PFSK-1 (cell line): ENCODE measurements around the gene STXBP5.

Experiments
- FOXP2 ChIP-seq: optimal IDR thresholded peaks from 2 replicates; pipeline ENCODE3; 2011; ENCODE audit warnings: borderline replicate concordance, control low read depth, inconsistent platforms; ENCODE audit not compliant: insufficient read depth; ENCODE audit errors: extremely low read length, extremely low read depth
- POLR2AphosphoS5 ChIP-seq: IDR thresholded peaks from 2 replicates; pipeline ENCODE4 v1.6.1; 2012; ENCODE audit warnings: low read depth, mild to moderate bottlenecking, control low read depth, low read length, moderate library complexity
- REST ChIP-seq, 2 experiments: IDR thresholded peaks; 2 replicates each; pipeline versions ENCODE4 v1.6.1 to v1.8.0; 2011 to 2012; ENCODE audit warnings: low read depth in 2 of 2, low read length in 2 of 2, control low read depth in 1 of 2, inconsistent platforms in 1 of 2, mild to moderate bottlenecking in 1 of 2, moderate library complexity in 1 of 2; ENCODE audit not compliant: insufficient read depth in 1 of 2
- SIN3A ChIP-seq: IDR thresholded peaks from 2 replicates; pipeline ENCODE4 v1.6.1; 2012; ENCODE audit warnings: mild to moderate bottlenecking, low read length, moderate library complexity, borderline replicate concordance; ENCODE audit not compliant: insufficient read depth
- TAF1 ChIP-seq: IDR thresholded peaks from 2 replicates; pipeline ENCODE4 v1.6.1; 2012; ENCODE audit warnings: low read length, control low read depth, borderline replicate concordance; ENCODE audit not compliant: insufficient read depth

Gene STXBP5

GRCh38 chr6:147219463-147219862 is 15.2 kb downstream of the STXBP5 start:
- TF ChIP-seq POLR2AphosphoS5 (no peak), FOXP2 (no peak), REST (IDR thresholded peaks at IDR 0.05; ENCODE audit: insufficient read depth in 1 of 2, low read depth in 2 of 2, low read length in 2 of 2) (no peak), TAF1 (no peak), SIN3A (no peak)

- TF ChIP-seq REST (IDR thresholded peaks at IDR 0.05; ENCODE audit: insufficient read depth in 1 of 2, low read depth in 2 of 2, low read length in 2 of 2), result no peak
- no peak for TF ChIP-seq FOXP2
- TF ChIP-seq SIN3A, result no peak
- TF ChIP-seq POLR2AphosphoS5, result no peak
- TF ChIP-seq TAF1, result no peak
Measured at GRCh38 chr6:147220345-147220744, 16.1 kb downstream of the STXBP5 start.

- TF ChIP-seq SIN3A (no peak), REST (IDR thresholded peaks at IDR 0.05; ENCODE audit: insufficient read depth in 1 of 2, low read depth in 2 of 2, low read length in 2 of 2) (no peak), FOXP2 (no peak), POLR2AphosphoS5 (no peak), TAF1 (no peak)
Measured at GRCh38 chr6:147221739-147222138, 17.5 kb downstream of the STXBP5 start.

- no peak for TF ChIP-seq FOXP2
- TF ChIP-seq TAF1, result no peak
- TF ChIP-seq REST (IDR thresholded peaks at IDR 0.05; ENCODE audit: insufficient read depth in 1 of 2, low read depth in 2 of 2, low read length in 2 of 2), result no peak
- no peak for TF ChIP-seq POLR2AphosphoS5
- no peak for TF ChIP-seq SIN3A
Measured at GRCh38 chr6:147222160-147222838, 18.1 kb downstream of the STXBP5 start.

- no peak for TF ChIP-seq TAF1
- TF ChIP-seq FOXP2, result no peak
- TF ChIP-seq REST (IDR thresholded peaks at IDR 0.05; ENCODE audit: insufficient read depth in 1 of 2, low read depth in 2 of 2, low read length in 2 of 2), result no peak
- no peak for TF ChIP-seq POLR2AphosphoS5
- no peak for TF ChIP-seq SIN3A
Measured at GRCh38 chr6:147223736-147224135, 19.5 kb downstream of the STXBP5 start.
